ENCODE measurements around the gene TIGD1.

GRCh38 chr2:232505856-232506255 is 44.5 kb downstream of the TIGD1 start:
- TF ChIP-seq TAF1 (IDR thresholded peaks at IDR 0.05; ENCODE audit: borderline replicate concordance, low read depth, low read length) = no peak
- TF ChIP-seq CTCF (IDR thresholded peaks at IDR 0.05) = no peak
- no peak for TF ChIP-seq POLR2AphosphoS5 (IDR thresholded peaks at IDR 0.05; ENCODE audit: low read depth, low read length)
- TF ChIP-seq RFX5 (IDR thresholded peaks at IDR 0.05; ENCODE audit: low read length) = no peak
- TF ChIP-seq REST (IDR thresholded peaks at IDR 0.05; ENCODE audit: low read depth, low read length) = no peak
- no peak for TF ChIP-seq EZH2phosphoT487 (IDR thresholded peaks at IDR 0.05; ENCODE audit: borderline replicate concordance, low read depth)
- no peak for TF ChIP-seq TEAD4 (IDR thresholded peaks at IDR 0.05; ENCODE audit: borderline replicate concordance, insufficient read depth)
- no peak for TF ChIP-seq GABPA (IDR thresholded peaks at IDR 0.05; ENCODE audit: low read depth)
- TF ChIP-seq CHD2 (IDR thresholded peaks at IDR 0.05; ENCODE audit: low read length, partially characterized antibody) = no peak
- no peak for TF ChIP-seq YY1 (IDR thresholded peaks at IDR 0.05; ENCODE audit: low read depth)
